GM21786 (cell line): Measurements from ENCODE around the gene ABO.
"Not testable (repeated sequence)": the region's sequence is repeated elsewhere in the genome, so short reads cannot be mapped to it uniquely, and the experiment has no call there.

Source experiments
- ATAC-seq: cut with Tn5 transposase; IDR thresholded peaks from one replicate; pipeline ENCODE4 v1.9.1; 2021; ENCODE audit not compliant: unreplicated experiment

ABO gene

GRCh38 chr9:133275105-133276000 is at the start of gene ABO:
Gene ABO, minus strand, starts transcription at chr9:133275201.
- ATAC-seq: no peak

DNA sequence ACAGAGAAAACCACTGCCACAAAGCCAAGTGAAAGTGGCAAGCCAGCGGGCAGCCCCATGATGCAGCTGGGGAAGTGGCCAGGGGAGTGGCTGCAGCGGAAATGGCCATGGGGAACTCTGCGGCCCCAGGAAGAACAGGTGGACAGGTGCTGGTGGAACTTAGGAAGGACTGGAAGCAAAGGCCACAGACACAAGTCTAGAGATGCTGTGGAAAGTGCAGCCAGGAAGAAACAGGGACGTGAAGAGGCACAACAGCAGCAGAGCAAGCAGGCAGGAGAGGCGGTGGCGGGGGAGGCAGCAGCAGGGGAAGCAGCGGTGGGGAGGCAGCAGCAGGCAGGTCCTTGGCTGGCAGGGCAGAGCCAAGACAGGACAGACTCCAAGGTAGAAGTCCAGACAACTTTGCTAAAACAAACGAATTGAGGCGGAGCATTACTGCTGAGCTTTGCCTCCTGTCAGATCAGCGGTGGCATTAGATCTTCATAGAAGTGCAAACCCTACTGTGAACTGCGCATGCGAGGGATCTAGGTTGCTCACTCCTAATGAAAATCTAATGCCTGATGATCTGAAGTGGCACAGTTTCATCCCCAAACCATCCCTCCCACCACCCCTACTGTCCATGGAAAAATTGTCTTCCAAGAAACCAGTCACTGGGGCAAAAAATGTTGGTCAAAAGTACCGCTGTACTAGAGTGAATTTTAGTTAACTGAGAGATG is 49.1 kb upstream of the ABO start:
- no peak for ATAC-seq

DNA sequence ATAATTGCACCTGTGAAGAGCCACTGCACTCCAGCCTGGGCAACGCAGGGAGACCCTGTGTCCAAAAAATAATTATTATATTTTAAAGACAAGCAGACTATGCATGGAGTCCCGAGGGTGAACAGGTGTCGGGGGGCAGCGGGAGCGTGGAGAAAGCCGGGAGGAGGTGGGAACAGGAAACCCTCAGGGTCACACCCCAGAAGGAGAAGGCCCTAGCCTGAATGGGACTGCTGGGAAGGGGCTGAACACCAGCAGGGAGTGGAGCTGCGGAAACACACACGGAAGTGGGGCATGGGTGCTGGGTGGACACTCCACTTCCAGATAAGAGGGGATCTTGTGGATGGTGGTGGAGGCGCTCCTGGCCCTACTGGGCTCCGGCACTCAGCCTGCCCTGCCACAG is 48.2 kb upstream of the ABO start:
- ATAC-seq: no peak

GRCh38 chr9:133322701-133323100 is 47.7 kb upstream of the ABO start:
- ATAC-seq: no peak

DNA sequence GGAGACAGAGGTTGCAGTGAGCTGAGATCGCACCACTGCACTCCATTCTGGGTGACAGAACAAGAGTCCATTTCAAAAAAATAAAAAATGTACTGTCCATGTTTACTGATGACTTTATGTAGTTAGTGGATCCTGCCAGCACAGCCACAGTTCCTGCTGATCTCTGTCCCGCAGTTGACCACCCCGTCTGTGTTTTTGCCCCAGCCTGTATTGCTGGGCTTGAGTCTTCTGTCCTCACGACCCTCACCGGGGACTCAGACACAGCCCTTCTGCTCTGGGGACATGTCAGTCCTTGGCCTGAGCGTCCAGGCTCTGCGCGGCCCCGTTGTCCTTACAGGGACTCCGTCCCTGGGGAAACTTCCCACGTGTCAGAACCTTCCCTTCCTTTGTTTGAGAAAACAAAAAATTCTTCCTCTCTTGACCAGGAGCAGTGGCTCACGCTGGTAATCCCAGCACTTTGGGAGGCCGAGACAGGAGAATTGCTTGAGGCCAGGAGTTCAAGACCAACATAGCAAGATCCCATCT is 46.5 kb upstream of the ABO start:
- no peak for ATAC-seq

DNA sequence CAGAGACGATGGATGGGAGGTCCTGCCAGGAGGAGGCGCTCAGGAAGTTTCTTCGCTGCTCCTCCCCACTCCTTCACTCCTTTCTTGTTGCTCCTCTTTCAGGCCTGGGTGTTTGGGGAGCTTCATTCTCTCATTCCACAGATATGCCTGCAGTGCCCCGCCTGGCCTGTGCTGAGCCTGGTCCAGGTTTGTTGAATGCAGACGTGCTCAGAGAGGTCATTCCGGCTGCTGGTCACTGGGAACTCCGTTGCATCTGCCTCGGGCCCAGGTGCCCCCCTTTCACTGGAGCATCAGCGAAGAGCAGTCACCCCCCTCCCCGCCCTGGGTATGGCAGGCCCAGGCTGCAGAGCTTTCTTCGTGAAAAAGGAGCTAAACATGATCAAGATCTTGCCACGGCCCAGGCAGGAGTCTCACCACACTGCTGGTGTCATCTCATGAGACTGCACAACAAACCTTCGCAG is 45.5 kb upstream of the ABO start:
- no peak for ATAC-seq

GRCh38 chr9:133317551-133317950 is 42.5 kb upstream of the ABO start:
- ATAC-seq: not testable (repeated sequence)

DNA sequence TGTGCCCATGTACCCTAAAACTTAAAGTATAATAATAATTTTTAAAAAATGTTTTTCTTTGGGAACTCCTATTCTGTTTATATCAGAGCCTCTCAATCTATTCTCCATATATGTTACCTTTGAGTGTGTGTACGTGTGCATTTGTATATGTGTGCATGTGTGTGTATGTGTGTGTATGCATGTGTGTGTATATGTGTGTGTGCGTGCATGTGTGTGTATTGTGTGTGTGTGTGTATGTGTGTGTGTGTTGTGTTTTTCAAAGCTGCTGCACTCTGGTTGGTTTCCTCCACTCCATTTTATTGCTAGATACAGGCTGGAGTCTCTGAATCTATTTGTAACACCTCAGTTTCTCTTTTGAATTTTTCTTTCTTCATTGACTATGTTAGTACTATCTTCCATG is 41.0 kb upstream of the ABO start:
- ATAC-seq: no peak

- ATAC-seq: no peak
These were observed 34.6 kb upstream of the ABO start for GRCh38 chr9:133309608-133310007.

GRCh38 chr9:133307301-133307700 is 32.3 kb upstream of the ABO start:
- no peak for ATAC-seq

DNA sequence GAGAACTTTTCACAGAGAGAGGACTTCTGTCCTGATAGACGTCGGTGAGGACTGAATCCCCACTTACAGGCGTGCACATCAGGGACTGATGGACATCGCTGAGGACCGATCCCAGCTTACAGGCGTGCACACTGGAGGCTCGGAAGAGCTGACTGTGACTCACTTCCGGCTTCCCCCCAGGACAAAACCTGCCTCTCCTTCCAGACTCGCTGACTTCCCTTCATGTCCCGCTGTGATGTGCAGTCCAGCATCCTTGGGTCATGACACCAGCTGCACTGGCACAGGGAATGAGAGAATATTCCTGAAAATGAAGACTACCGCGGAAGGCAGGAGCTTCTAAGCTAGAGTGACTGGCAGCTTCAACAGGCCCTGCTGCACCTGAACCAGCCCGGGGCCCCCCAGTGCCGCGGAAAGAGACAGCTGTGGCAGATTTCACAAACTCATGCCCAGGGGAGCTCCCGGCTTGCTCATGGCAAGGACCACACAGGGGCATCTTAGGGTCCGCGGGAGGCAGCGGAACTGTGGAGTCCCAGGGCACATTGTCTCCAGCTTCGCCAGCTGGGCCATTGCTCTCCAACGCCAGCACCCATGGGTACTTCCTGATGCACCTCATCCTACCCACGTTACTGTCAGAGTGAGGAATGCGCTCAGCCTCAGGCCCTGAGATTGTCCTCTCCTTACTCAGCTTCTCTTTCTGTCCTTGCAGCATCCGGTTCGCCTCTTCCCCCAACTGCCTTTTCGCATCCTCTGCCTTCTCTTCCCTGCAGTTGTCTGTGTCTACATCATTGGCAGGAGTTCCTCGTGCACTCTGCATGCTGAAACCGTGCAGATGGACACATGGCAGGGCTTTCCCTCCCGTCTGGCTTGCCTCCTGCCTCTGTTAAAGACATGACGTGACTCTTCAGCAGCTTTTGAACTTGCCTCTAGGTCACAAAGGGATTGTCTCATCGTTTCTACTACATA is 31.5 kb upstream of the ABO start:
- no peak for ATAC-seq

DNA sequence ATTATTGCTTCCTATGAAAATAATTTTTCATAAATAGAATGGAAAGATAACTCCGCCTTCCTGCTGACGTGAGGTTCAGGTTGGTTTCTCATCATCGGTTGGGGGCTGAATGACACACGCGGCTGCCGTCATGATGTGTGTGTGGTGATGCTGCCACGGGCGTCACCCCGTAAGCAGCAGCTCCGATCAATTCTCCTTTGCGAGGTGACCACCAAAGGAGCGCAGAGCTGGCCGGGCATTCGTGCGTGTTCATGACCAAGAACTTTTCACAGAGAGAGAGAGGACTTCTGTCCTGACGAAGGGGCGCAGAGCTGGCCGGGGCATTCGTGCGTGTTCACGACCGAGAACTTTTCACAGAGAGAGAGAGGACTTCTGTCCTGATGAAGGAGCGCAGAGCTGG is 30.7 kb upstream of the ABO start:
- no peak for ATAC-seq

GRCh38 chr9:133304477-133305377 is 29.7 kb upstream of the ABO start:
- no peak for ATAC-seq

DNA sequence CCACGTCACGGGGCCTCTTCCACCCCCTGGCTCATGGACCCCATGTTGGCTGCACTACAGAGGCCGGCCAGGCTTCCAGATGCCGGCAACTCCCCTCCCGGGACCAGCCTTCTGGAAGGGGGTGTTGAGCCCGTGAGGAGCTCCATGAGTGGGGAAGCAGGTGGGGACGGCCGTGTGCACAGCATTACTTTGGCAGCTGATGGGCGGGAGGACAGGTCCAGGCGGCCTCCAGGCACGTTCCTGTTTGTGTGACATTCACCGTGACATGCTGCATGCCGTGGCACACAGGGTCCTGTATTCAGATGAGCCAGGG is 29.1 kb upstream of the ABO start:
- ATAC-seq: no peak

GRCh38 chr9:133303266-133304157 is 28.5 kb upstream of the ABO start:
- no peak for ATAC-seq

DNA sequence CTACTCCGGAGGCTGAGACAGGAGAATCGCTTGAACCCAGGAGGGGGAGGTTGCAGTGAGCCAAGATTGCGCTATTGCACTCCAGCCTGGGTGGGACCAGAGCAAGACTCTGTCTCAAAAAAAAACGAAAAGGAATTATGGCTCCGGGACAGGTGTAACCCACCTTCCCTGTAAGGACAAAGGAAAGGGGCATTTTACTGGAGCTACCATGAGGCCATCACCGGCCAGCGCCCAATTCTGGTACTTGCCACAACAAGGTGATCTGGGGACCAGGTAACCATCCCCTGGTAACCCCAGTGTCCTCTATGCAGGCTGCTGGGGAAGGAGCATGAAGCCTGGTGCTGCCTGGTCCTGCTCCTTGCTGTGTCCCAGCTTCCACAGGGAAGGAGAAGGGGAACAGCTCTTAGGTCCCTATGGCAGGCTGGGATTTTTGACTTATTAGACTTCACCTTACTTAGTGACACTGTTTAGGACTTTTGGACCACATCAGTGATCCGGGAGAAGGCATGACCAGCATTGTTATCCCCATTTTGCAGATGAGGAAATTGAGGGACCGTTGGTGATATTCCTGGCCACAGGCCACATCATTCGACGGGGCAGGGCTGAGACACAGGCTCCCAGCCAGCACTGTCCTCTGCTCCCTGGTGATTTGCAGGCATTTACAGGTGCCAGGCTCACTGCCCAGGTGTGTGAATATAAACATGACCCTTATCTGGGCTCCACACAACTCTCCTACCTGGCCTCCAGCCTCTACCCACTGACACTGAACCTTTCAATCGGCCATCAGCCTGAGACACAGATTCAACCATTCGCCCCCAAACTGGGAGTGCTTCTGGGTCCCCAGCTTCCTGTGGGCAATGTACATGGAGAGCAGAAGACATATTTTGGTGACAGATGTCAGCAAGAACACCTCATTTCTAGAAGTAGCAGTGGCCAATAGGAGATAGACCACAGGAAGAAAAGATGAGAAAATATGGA is 26.5 kb upstream of the ABO start:
- no peak for ATAC-seq

DNA sequence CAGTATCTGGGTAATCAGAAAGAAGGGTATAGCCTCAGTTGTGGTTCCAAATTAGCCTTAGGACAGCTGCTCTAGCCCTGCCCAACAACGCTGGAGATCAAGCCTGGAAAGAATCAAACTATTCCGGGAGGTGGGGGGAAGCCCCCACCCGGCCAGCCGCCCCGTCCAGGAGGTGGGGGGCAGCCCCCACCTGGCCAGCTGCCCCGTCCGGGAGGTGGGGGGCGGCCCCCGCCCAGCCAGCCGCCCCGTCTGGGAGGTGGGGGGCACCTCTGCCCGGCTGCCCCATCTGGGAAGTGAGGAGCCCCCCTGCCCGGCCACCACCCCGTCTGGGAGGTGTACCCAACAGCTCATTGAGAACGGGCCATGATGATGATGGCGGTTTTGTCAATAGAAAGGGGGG is 25.0 kb upstream of the ABO start:
- ATAC-seq: not testable (repeated sequence)

GRCh38 chr9:133294257-133294656 is 19.3 kb upstream of the ABO start:
- ATAC-seq: no peak
